H1 (cell line): ENCODE measurements around the gene LARP4B. TPM values are rescaled to one million over a fixed set of nuclear protein-coding genes. Genes with fewer than 3 reads are reported as not detected.

Experiments
- KDM4A ChIP-seq: IDR thresholded peaks from one replicate; pipeline ENCODE4 v1.7.1; 2012; ENCODE audit warnings: low read depth, mild to moderate bottlenecking, moderate library complexity, low read length, inconsistent platforms; ENCODE audit not compliant: severe bottlenecking
- RNF2 ChIP-seq: fragments of 200-900, 300-1000 bp; sonication (generic); IDR thresholded peaks from 2 replicates; pipeline ENCODE4 v1.7.1; 2016; ENCODE audit warnings: borderline replicate concordance, low read depth, mild to moderate bottlenecking, antibody characterized with exemption, low read length; ENCODE audit not compliant: poor library complexity, severe bottlenecking; ENCODE audit errors: missing control alignments
- SAP30 ChIP-seq: fragments of 300-600 bp; sonication (generic); IDR thresholded peaks from 2 replicates; pipeline ENCODE4 v1.7.1; 2012; ENCODE audit warnings: low read length, moderate library complexity, mild to moderate bottlenecking, inconsistent platforms; ENCODE audit not compliant: insufficient read depth, insufficient replicate concordance
- SP1 ChIP-seq: IDR thresholded peaks from 2 replicates; pipeline ENCODE4 v1.6.1; 2011; ENCODE audit warnings: low read depth, low read length
- YY1 ChIP-seq: IDR thresholded peaks from 2 replicates; pipeline ENCODE4 v1.6.1; 2011; ENCODE audit warnings: low read depth, mild to moderate bottlenecking, low read length
- polyA plus RNA-seq, 7 experiments: library from polyadenylated mRNA; depleted of rRNA in 3 of 7; stranded (reverse) in 5 of 7; unstranded in 2 of 7; fragments of >200 nt in 5 of 7; fragments of 200-250 nt in 2 of 7; gene quantifications; 1 replicate in 5 of 7; 2 replicates in 1 of 7; 4 replicates in 1 of 7; pipeline versions ENCODE4 v1.2.1 to v1.2.3, GENCODE V29; 2011 to 2013; ENCODE audit warnings: missing spikeins in 2 of 7, mixed read lengths in 2 of 7
- total RNA-seq: library from RNA; stranded (reverse); fragmentation: NEBNext Ultra II Directional; extraction: Animal tissue kit (Norgen Biotek cat#: 25700); gene quantifications from 2 replicates; pipeline ENCODE4 v1.2.1, GENCODE V29; 2021
- TF ChIP-seq, protein P1 (sequence below): IDR thresholded peaks from 2 replicates; pipeline ENCODE4 v1.6.1; 2011; ENCODE audit warnings: low read depth, mild to moderate bottlenecking, low read length; ENCODE audit not compliant: insufficient read depth

Gene LARP4B
- total and polyA plus RNA-seq, 2 of the 8 experiments (the other 6 are each of a cell fraction or from before 2014, with no cell fraction given): 20.1 to 78.6 TPM

DNA sequence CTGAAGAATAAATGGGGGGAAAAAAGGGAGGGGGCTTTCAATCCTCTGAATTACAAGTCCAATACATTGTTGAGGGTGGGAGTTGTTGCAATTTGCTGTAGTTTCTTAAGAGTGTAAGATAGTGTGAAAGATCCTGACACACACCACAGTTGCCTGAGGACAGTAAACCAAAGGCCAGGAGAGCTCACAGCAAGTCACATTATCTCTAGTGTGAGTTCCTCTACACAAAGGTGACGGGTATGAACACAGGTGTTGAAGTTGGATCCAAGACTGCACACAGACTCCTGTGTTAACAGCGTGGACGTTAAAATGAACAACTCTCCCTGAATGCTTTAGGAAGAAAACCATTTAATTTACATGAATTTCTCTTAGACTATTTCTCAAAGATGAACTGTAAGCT lies 12.0 kb downstream of the LARP4B start (continued):
- TF ChIP-seq, protein P1, sequence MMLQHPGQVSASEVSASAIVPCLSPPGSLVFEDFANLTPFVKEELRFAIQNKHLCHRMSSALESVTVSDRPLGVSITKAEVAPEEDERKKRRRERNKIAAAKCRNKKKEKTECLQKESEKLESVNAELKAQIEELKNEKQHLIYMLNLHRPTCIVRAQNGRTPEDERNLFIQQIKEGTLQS: no peak
- TF ChIP-seq YY1 (no peak), KDM4A (no peak), SP1 (no peak), SAP30 (no peak), RNF2 (no peak)
